Right atrium auricular region (tissue), 2 donors: ENCODE measurements around the gene CYP1A1. TPM values are rescaled to one million over a fixed set of nuclear protein-coding genes. Genes with fewer than 3 reads are reported as not detected.

Source experiments
- DNase-seq: peaks from one replicate; pipeline ENCODE4 v3.0.0-alpha.2; 2019; ENCODE audit warnings: low spot score
- H3K27ac ChIP-seq, 2 donors: fragments of 200-600 bp; sonication (generic); 1 replicate in 1 of 2; 2 replicates in 1 of 2; pipeline ENCODE4 v1.5.1; 2016 to 2019
- H3K27me3 ChIP-seq, 2 donors: fragments of 200-600 bp; sonication (generic); one replicate each; pipeline versions ENCODE4 v1.5.1 to v1.6.0; 2017 to 2019
- H3K36me3 ChIP-seq: fragments of 200-600 bp; sonication (generic); one replicate; pipeline ENCODE4 v1.5.1; 2016
- H3K4me1 ChIP-seq, 2 donors: fragments of 200-600 bp; sonication (generic); one replicate each; pipeline versions ENCODE4 v1.5.1 to v1.6.0; 2017 to 2019
- H3K4me3 ChIP-seq, 2 donors: fragments of 200-600 bp; sonication (generic); 1 replicate in 1 of 2; 2 replicates in 1 of 2; pipeline ENCODE4 v1.5.1; 2017 to 2019; ENCODE audit warnings: mild to moderate bottlenecking in 1 of 2, moderate library complexity in 1 of 2
- H3K9me3 ChIP-seq, 2 donors: fragments of 200-600 bp; sonication (generic); one replicate each; pipeline ENCODE4 v1.5.1; 2019
- CTCF ChIP-seq, 2 donors: fragments of 200-600 bp; sonication (generic); IDR thresholded peaks; one replicate each; pipeline ENCODE4 v1.5.1; 2019; ENCODE audit warnings: antibody characterized with exemption in 2 of 2
- total RNA-seq, 2 donors: library from RNA; depleted of rRNA; stranded (reverse); fragments of >200 nt; gene quantifications; one replicate each; pipeline ENCODE4 v1.1.0, GENCODE V29; 2016

CYP1A1 gene
- total RNA-seq, 2 donors from 2014 or later, result 1.0 TPM; not detected in 1

DNA sequence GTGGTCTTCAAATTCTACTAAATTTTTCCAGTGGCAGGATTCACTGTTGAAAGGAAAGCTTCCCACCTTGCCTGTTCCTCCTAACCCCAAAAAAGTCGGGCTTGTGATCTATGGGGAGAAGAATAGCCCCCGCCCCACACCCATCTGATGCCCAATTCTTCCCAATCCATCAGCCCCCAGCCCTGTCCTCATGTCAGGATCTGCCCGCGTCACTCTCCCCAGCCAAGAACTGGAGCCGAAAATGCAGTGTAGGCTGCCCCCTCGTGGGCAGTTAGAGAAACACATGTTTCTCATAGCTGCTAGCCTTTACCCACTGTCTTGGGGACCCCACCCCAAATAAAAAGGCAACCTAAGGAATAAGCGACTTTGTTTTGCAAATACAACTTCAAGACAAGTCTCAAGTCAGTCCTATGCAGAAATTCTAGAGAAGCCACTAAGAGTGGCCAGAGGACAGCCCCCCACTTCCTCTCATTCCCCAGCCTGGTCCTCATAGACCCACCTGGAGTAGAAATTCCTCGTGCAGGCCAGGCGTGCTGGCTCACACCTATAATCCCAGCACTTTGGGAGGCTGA lies 43.5 kb upstream of the CYP1A1 start:
- no peaks in the 10 kb centered on the region for H3K36me3 ChIP-seq
- H3K27ac ChIP-seq, result no peak overlapping the region
- H3K27me3 ChIP-seq, result no peaks in the 10 kb centered on the region
- peak; percentile 87 to 88 for TF ChIP-seq CTCF (IDR thresholded peaks at IDR 0.05)
- no peaks in the 10 kb centered on the region for H3K9me3 ChIP-seq
- DNase-seq, result no peak
- H3K4me1 ChIP-seq, result peaks cover 0 to 17% of the 10 kb centered on the region in 2 donors
- peak overlapping the region in 1 of 2 donors; percentile 28 for H3K4me3 ChIP-seq

DNA sequence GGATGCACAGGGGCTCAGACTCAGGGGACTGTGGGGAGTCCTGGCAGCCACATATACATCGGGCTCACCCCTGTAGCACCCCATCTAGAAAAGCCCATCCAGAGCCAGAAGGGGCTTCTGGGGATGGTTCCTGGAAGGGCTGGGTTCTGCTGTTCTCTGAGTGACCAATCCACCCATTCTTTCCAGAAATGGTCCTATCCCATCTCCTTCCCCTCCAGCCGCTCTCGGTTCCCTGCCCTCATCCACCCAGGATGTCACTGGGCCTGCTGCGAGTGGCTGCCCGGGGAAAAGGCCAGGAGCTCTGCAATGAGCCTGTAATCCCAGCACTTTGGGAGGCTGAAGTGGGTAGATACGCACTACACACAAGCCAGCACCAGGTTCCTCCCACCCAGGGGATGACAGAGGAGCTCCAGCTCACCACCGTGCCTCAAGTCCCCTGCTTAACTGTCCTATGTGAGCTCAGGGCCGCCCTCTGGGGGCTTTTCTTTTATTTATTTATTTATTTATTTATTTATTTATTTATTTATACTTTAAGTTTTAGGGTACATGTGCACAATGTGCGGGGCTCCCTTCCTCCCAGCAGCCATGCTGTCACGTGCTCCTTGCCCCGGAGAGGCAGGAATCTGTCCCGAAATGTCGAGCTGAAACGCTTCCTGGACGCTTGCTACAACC lies 42.9 kb upstream of the CYP1A1 start:
- DNase-seq, result no peak
- H3K27ac ChIP-seq, result no peak overlapping the region
- no peak for TF ChIP-seq CTCF (IDR thresholded peaks at IDR 0.05)
- peak overlapping the region in 1 of 2 donors; percentile 28 for H3K4me3 ChIP-seq
- no peaks in the 10 kb centered on the region for H3K36me3 ChIP-seq
- no peaks in the 10 kb centered on the region for H3K27me3 ChIP-seq
- no peaks in the 10 kb centered on the region for H3K9me3 ChIP-seq
- peaks cover 0 to 17% of the 10 kb centered on the region in 2 donors for H3K4me1 ChIP-seq

- no peaks in the 10 kb centered on the region for H3K27me3 ChIP-seq
- no peak overlapping the region for H3K27ac ChIP-seq
- H3K4me3 ChIP-seq, result no peak overlapping the region
- peaks cover 0 to 23% of the 10 kb centered on the region in 2 donors for H3K4me1 ChIP-seq
- H3K36me3 ChIP-seq, result no peaks in the 10 kb centered on the region
- DNase-seq, result no peak
- H3K9me3 ChIP-seq, result no peaks in the 10 kb centered on the region
- TF ChIP-seq CTCF (IDR thresholded peaks at IDR 0.05), result no peak
Measured at GRCh38 chr15:74767167-74768098, 42.1 kb upstream of the CYP1A1 start.

- no peak overlapping the region for H3K4me3 ChIP-seq
- no peaks in the 10 kb centered on the region for H3K27me3 ChIP-seq
- DNase-seq, result no peak
- TF ChIP-seq CTCF (IDR thresholded peaks at IDR 0.05), result no peak
- H3K27ac ChIP-seq, result peak overlapping the region in 1 of 2 donors; percentile 4
- no peaks in the 10 kb centered on the region for H3K9me3 ChIP-seq
- no peaks in the 10 kb centered on the region for H3K36me3 ChIP-seq
- H3K4me1 ChIP-seq, result peaks cover 0 to 10% of the 10 kb centered on the region in 2 donors
Measured at GRCh38 chr15:74763416-74763815, 38.1 kb upstream of the CYP1A1 start.

- Histone ChIP-seq H3K27me3 (no peaks in the 10 kb centered on the region), H3K9me3 (no peaks in the 10 kb centered on the region), H3K4me3 (no peak overlapping the region), H3K27ac (peak overlapping the region in 1 of 2 donors; percentile 4), H3K36me3 (no peaks in the 10 kb centered on the region), H3K4me1 (peaks cover 0 to 8% of the 10 kb centered on the region in 2 donors)
- TF ChIP-seq CTCF (IDR thresholded peaks at IDR 0.05), result no peak
- no peak for DNase-seq
Measured at GRCh38 chr15:74762791-74763150, 37.4 kb upstream of the CYP1A1 start.
